K562 (cell line): ENCODE measurements around the gene PRKCE. TPM values are rescaled to one million over a fixed set of nuclear protein-coding genes. Genes with fewer than 3 reads are reported as not detected.
A peak's percentile ranks its signal among the peaks of the same experiment; 100 is the strongest.

Experiments used
- ATAC-seq: fragments of 200-7000 bp; cut with Tn5 transposase; 3 replicates; pipeline ENCODE4 v1.9.1; 2020; ENCODE audit warnings: moderate library complexity
- BruUV-seq: library from RNA; stranded (reverse); fragments of 400-500 nt; replicated peaks from 2 replicates; lab custom pipeline; 2021; lab: Mats Ljungman, UMichigan
- CTCF ChIA-PET: fragments of 300-600 bp; formaldehyde crosslinking; extraction: SDS; loops from one replicate; lab custom pipeline; 2021; ENCODE audit warnings: low intra/inter-chr PET ratio; lab: Yijun Ruan, JAX
- POLR2A ChIA-PET: fragments of 300-600, 350-650 bp; sonication (Branson Sonifier 250); formaldehyde crosslinking; extraction: SDS; loops from one replicate; lab custom pipeline; 2021; ENCODE audit warnings: antibody characterized with exemption, inconsistent platforms; lab: Yijun Ruan, JAX
- DNase-seq, 4 experiments: peaks; one replicate each; pipeline versions ENCODE4 v3.0.0 to v3.0.0-alpha.2; 2011 to 2018; ENCODE audit warnings: low spot score in 3 of 4, mixed read lengths in 3 of 4; ENCODE audit errors: extremely low read depth in 1 of 4
- FAIRE-seq: peaks from 2 replicates; lab custom pipeline; 2011; peaks lifted over from hg19 to GRCh38; lab: Jason Lieb, UNC
- H2AFZ ChIP-seq: 2 replicates; pipeline ENCODE4 v1.6.0; 2011; ENCODE audit warnings: low read depth, low read length, control low read depth, inconsistent platforms
- H3K27ac ChIP-seq: fragments of 200-600 bp; 3 replicates; pipeline ENCODE4 v1.8.0; 2011; ENCODE audit warnings: low read depth, mild to moderate bottlenecking, control low read depth, inconsistent platforms, low read length, moderate library complexity, mixed read lengths; ENCODE audit errors: extremely low read depth
- H3K27me3 ChIP-seq, 2 experiments: fragments of 300-600 bp in 1 of 2; 2 replicates in 1 of 2; 3 replicates in 1 of 2; pipeline versions ENCODE4 v1.6.0 to v1.8.0; 2011; ENCODE audit warnings: inconsistent platforms in 2 of 2, low read length in 2 of 2, mild to moderate bottlenecking in 1 of 2, mixed read lengths in 1 of 2, moderate library complexity in 1 of 2; ENCODE audit not compliant: control insufficient read depth in 2 of 2, insufficient read depth in 2 of 2
- H3K36me3 ChIP-seq: fragments of 300-600 bp; 3 replicates; pipeline ENCODE4 v1.8.0; 2011; ENCODE audit warnings: mild to moderate bottlenecking, low read length, inconsistent platforms; ENCODE audit not compliant: control insufficient read depth, insufficient read depth
- H3K4me1 ChIP-seq, 2 experiments: fragments of 200-600 bp in 1 of 2; replicated peaks in 1 of 2; 2 replicates in 1 of 2; 3 replicates in 1 of 2; pipeline versions ENCODE4 v1.5.1 to v1.8.0; 2011; ENCODE audit warnings: inconsistent platforms in 2 of 2, low read length in 2 of 2, mild to moderate bottlenecking in 1 of 2, mixed read lengths in 1 of 2, moderate library complexity in 1 of 2; ENCODE audit not compliant: control insufficient read depth in 2 of 2, insufficient read depth in 2 of 2
- H3K4me2 ChIP-seq: 2 replicates; pipeline ENCODE4 v1.6.1; 2011; ENCODE audit warnings: low read length, control low read depth, inconsistent platforms, mixed read lengths; ENCODE audit not compliant: insufficient read depth
- H3K4me3 ChIP-seq: fragments of 200-600 bp; sonication (generic), shearing (Covaris generic); 2 replicates; pipeline ENCODE4 v1.5.1; 2016; ENCODE audit warnings: control low read depth, inconsistent platforms
- H3K79me2 ChIP-seq: fragments of 200-600 bp; 3 replicates; pipeline ENCODE4 v1.8.0; 2011; ENCODE audit warnings: low read length, inconsistent platforms; ENCODE audit not compliant: control insufficient read depth, insufficient read depth
- H3K9ac ChIP-seq, 2 experiments: 2 replicates each; pipeline versions ENCODE4 v1.6.0 to v1.6.1; 2011; ENCODE audit warnings: low read depth in 2 of 2, low read length in 2 of 2, control low read depth in 1 of 2, inconsistent platforms in 1 of 2, mild to moderate bottlenecking in 1 of 2, mixed read lengths in 1 of 2; ENCODE audit not compliant: insufficient read depth in 1 of 2
- H3K9me1 ChIP-seq: one replicate; pipeline ENCODE4 v1.6.0; 2011; ENCODE audit warnings: inconsistent platforms, mild to moderate bottlenecking, low read length, moderate library complexity; ENCODE audit not compliant: control insufficient read depth, insufficient read depth
- H3K9me3 ChIP-seq: replicated peaks from 2 replicates; pipeline ENCODE4 v1.5.1; 2011; ENCODE audit warnings: low read depth, low read length, inconsistent platforms; ENCODE audit not compliant: control insufficient read depth, insufficient read depth
- H4K20me1 ChIP-seq: replicated peaks from 2 replicates; pipeline ENCODE4 v1.6.1; 2011; ENCODE audit warnings: low read length, inconsistent platforms, mixed read lengths; ENCODE audit not compliant: control insufficient read depth, insufficient read depth
- CBFA2T3 ChIP-seq: fragments of 450-650 bp; IDR thresholded peaks from 2 replicates; pipeline ENCODE4 v1.6.1; 2017
- CBX5 ChIP-seq: IDR thresholded peaks from 2 replicates; pipeline ENCODE4 v1.6.1; 2014; ENCODE audit warnings: low read depth, borderline replicate concordance
- CTBP1 ChIP-seq: fragments of 450-650 bp; IDR thresholded peaks from 2 replicates; pipeline ENCODE4 v1.6.1; 2016; ENCODE audit warnings: borderline replicate concordance
- FOXA1 ChIP-seq: fragments of 450-650 bp; IDR thresholded peaks from 2 replicates; pipeline ENCODE4 v1.6.1; 2016; ENCODE audit warnings: mild to moderate bottlenecking, borderline replicate concordance
- KAT2B ChIP-seq: IDR thresholded peaks from one replicate; pipeline ENCODE4 v1.6.1; 2012; ENCODE audit warnings: low read depth, mild to moderate bottlenecking, control low read depth, inconsistent platforms, low read length, moderate library complexity
- KAT8 ChIP-seq: fragments of 450-650 bp; IDR thresholded peaks from 2 replicates; pipeline ENCODE4 v1.6.1; 2016; ENCODE audit warnings: low read depth, mild to moderate bottlenecking
- MXI1 ChIP-seq: IDR thresholded peaks from 2 replicates; pipeline ENCODE4 v1.6.1; 2011; ENCODE audit warnings: low read depth, mild to moderate bottlenecking, improper control_type of control experiment, low read length
- NFRKB ChIP-seq: fragments of 450-650 bp; IDR thresholded peaks from 2 replicates; pipeline ENCODE4 v1.6.1; 2016; ENCODE audit warnings: low read depth
- NR2C1 ChIP-seq, 2 experiments: fragments of 450-650 bp; IDR thresholded peaks; 2 replicates each; pipeline ENCODE4 v1.6.1; 2017; ENCODE audit warnings: mild to moderate bottlenecking in 2 of 2, antibody characterized with exemption in 1 of 2, inconsistent platforms in 1 of 2, missing compliant biosample characterization in 1 of 2, missing genetic modification characterization in 1 of 2
- RAD51 ChIP-seq: fragments of 450-650 bp; IDR thresholded peaks from 2 replicates; pipeline ENCODE4 v1.7.1; 2016; ENCODE audit warnings: low read depth, mild to moderate bottlenecking, borderline replicate concordance
- SAP30 ChIP-seq: fragments of 200-600 bp; sonication (generic); IDR thresholded peaks from 2 replicates; pipeline ENCODE4 v1.6.1; 2012; ENCODE audit warnings: borderline replicate concordance, low read depth, mild to moderate bottlenecking, moderate library complexity, low read length, control low read depth, inconsistent platforms; ENCODE audit not compliant: insufficient read depth, poor library complexity, severe bottlenecking
- SMARCA5 ChIP-seq: fragments of 450-650 bp; IDR thresholded peaks from 2 replicates; pipeline ENCODE4 v1.6.1; 2016
- ZKSCAN8 ChIP-seq: fragments of 200-800 bp; sonication (Bioruptor generic); IDR thresholded peaks from 2 replicates; pipeline ENCODE4 v1.6.1; 2016; ENCODE audit warnings: missing genetic modification characterization, missing compliant biosample characterization
- ZNF175 ChIP-seq: fragments of 200-800 bp; sonication (Bioruptor generic); IDR thresholded peaks from 2 replicates; pipeline ENCODE4 v1.6.1; 2016; ENCODE audit warnings: low read depth, mild to moderate bottlenecking, missing genetic modification characterization, missing compliant biosample characterization
- ZNF695 ChIP-seq: fragments of 450-650 bp; formaldehyde crosslinking; IDR thresholded peaks from 2 replicates; pipeline ENCODE4 v1.4.0; 2020; ENCODE audit warnings: mild to moderate bottlenecking, moderate library complexity
- WGBS: fragments of 100-300 bp; shearing (Covaris generic); methylation state at CpG from one replicate; pipeline ENCODE4 v1.1.6; 2016; ENCODE audit warnings: low coverage, mixed read lengths; ENCODE audit not compliant: insufficient coverage; ENCODE audit errors: missing lambda C conversion rate; 5-methylcytosine and 5-hydroxymethylcytosine counted together
- in situ Hi-C: fragments of 300-500 bp; cut with MboI; formaldehyde crosslinking; loops from 4 replicates; pipeline ENCODE4 v1.15.0; 2018; ENCODE audit warnings: inconsistent platforms, mixed read lengths
- intact Hi-C: fragments of 100-400 bp; cut with micrococcal nuclease; formaldehyde crosslinking; loops from 2 replicates; pipeline ENCODE4 v1.14.2; 2022
- polyA plus RNA-seq, 8 experiments: library from polyadenylated mRNA; depleted of rRNA in 4 of 8; stranded (reverse) in 5 of 8; unstranded in 3 of 8; fragments of >200 nt; fragmentation: Nextera tagmentation in 2 of 8; fragmentation: Illumina TruSeq in 1 of 8; extraction: Ambion mirVana in 2 of 8; extraction: Trizol in 1 of 8; gene quantifications; 2 replicates each; pipeline versions ENCODE4 v1.2.1 to v1.2.3, GENCODE V29; 2011 to 2014; ENCODE audit warnings: inconsistent platforms in 1 of 8, missing spikeins in 1 of 8
- total RNA-seq, 7 experiments: library from RNA; depleted of rRNA in 6 of 7; stranded (reverse); fragments of >200 nt in 6 of 7; fragmentation: Illumina TruSeq in 2 of 7; extraction: Trizol in 2 of 7; gene quantifications; 2 replicates each; pipeline versions ENCODE4 v1.2.1 to v1.2.3, GENCODE V29; 2011 to 2021; ENCODE audit warnings: low replicate concordance in 1 of 7
- TF ChIP-seq, protein P1 (sequence below): fragments of 450-650 bp; IDR thresholded peaks from 2 replicates; pipeline ENCODE4 v1.6.1; 2017; ENCODE audit warnings: antibody characterized with exemption
- TF ChIP-seq, protein P2 (sequence below): fragments of 250-450 bp; sonication (Bioruptor Pico); IDR thresholded peaks from 2 replicates; pipeline ENCODE4 v1.6.1; 2021; ENCODE audit warnings: mild to moderate bottlenecking
- TF ChIP-seq, protein P3 (sequence below): sonication (generic); formaldehyde crosslinking; IDR thresholded peaks from 2 replicates; pipeline ENCODE4 v1.9.0; 2022; ENCODE audit warnings: mild to moderate bottlenecking, missing genetic modification reagents
- TF ChIP-seq, protein P4 (sequence below): fragments of 450-650 bp; formaldehyde crosslinking; conservative IDR thresholded peaks from 2 replicates; pipeline ENCODE4 v1.4.0; 2022; ENCODE audit warnings: mild to moderate bottlenecking, missing genetic modification characterization

The PRKCE gene
- total and polyA plus RNA-seq, 9 of the 15 experiments (the other 6 are each of a cell fraction or from before 2014, with no cell fraction given), result 0.06 to 1.0 (median 0.22) TPM; not detected in 1

DNA sequence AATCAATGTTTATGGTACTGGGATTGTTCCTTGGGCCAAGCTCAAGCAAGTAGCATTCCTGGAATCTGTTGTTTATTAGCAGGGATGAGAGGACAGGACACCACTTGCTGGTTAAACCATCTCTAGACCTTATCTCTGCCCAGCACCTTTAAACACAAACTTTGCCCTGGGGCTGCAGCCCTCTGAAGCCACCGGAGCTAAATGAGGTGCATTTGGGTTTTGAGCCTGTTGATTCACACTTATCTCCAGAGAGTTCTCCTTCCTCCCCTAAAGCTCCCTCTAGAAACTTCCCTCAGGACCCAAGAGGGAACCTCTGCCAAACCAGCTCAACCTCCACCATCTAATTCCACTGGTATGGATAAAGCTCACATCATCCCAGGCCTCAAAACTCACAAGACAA, 551.0 kb downstream of the PRKCE start (continued):
- TF ChIP-seq, protein P1, sequence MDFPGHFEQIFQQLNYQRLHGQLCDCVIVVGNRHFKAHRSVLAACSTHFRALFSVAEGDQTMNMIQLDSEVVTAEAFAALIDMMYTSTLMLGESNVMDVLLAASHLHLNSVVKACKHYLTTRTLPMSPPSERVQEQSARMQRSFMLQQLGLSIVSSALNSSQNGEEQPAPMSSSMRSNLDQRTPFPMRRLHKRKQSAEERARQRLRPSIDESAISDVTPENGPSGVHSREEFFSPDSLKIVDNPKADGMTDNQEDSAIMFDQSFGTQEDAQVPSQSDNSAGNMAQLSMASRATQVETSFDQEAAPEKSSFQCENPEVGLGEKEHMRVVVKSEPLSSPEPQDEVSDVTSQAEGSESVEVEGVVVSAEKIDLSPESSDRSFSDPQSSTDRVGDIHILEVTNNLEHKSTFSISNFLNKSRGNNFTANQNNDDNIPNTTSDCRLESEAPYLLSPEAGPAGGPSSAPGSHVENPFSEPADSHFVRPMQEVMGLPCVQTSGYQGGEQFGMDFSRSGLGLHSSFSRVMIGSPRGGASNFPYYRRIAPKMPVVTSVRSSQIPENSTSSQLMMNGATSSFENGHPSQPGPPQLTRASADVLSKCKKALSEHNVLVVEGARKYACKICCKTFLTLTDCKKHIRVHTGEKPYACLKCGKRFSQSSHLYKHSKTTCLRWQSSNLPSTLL, result peak; percentile 58; the same call in 1 of the 2 replicates
- TF ChIP-seq RAD51 (no peak), CBFA2T3 (peak; percentile 61), KAT2B (no peak), SAP30 (no peak), ZNF175 (no peak), ZKSCAN8 (CRISPR knock-in tag) (peak; percentile 56; the same call in 1 of the 2 replicates)
- TF ChIP-seq, protein P2, sequence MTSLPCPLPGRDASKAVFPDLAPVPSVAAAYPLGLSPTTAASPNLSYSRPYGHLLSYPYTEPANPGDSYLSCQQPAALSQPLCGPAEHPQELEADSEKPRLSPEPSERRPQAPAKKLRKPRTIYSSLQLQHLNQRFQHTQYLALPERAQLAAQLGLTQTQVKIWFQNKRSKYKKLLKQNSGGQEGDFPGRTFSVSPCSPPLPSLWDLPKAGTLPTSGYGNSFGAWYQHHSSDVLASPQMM, result no peak

DNA sequence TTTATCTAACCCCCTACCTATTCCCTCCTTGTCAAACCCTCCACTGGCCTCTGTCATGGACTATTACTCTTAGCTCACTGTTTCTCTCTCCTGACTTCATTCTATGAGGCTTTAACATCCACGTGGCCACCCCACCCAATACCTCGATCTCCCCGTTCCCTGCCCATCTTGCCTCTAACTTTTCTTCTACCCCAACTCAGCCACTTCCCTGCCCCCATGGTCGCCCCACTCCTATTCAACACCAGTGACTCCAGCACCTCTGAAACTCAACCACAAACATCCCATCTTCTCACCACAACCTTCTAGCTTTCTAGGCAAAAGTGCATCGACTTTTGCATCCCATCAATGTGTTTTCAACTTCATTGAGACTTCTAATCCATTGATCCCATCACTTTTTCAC, 551.5 kb downstream of the PRKCE start:
- no peaks in the 10 kb centered on the region for H3K9me1 ChIP-seq
- H3K79me2 ChIP-seq, result no peaks in the 10 kb centered on the region
- WGBS, result 21% methylated on average over 5 of the region's 5 CpGs
- intact Hi-C loops, result no loop called here
- no peak overlapping the region for H3K27ac ChIP-seq
- POLR2A ChIA-PET, result interaction anchor here (0.7 to 1.1 kb wide), 4 partner anchors 9 to 217 kb away, joined by 3 to 4 read pairs (median 4); no protein-coding TSS in a partner anchor
- no peak; the same call in 2 of the 3 replicates for ATAC-seq
- no TSS peak for BruUV-seq
- no peak for DNase-seq
- no peak for FAIRE-seq
- no peak overlapping the region for H3K4me2 ChIP-seq
- CTCF ChIA-PET, result no interaction called here
- H3K9ac ChIP-seq, result no peak overlapping the region
- H3K4me1 ChIP-seq, result peaks cover 0 to 15% of the 10 kb centered on the region in 2 experiments; a peak in 4 of 5 replicates
- no peak overlapping the region for H3K4me3 ChIP-seq
- H3K27me3 ChIP-seq, result no peaks in the 10 kb centered on the region
- no peaks in the 10 kb centered on the region for H4K20me1 ChIP-seq
- in situ Hi-C loops, result no loop called here
- no peaks in the 10 kb centered on the region for H3K9me3 ChIP-seq
- H2AFZ ChIP-seq, result peak overlapping the region; percentile 70; the same call in 1 of the 2 replicates
- H3K36me3 ChIP-seq, result no peaks in the 10 kb centered on the region
- TF ChIP-seq MXI1 (no peak), KAT8 (no peak), FOXA1 (no peak), CTBP1 (no peak), NFRKB (no peak), ZNF695 (no peak), NR2C1 (IDR thresholded peaks at IDR 0.05) (no peak), NR2C1 (tag; IDR thresholded peaks at IDR 0.05) (no peak), SMARCA5 (no peak), CBX5 (no peak)
- TF ChIP-seq, protein P3, sequence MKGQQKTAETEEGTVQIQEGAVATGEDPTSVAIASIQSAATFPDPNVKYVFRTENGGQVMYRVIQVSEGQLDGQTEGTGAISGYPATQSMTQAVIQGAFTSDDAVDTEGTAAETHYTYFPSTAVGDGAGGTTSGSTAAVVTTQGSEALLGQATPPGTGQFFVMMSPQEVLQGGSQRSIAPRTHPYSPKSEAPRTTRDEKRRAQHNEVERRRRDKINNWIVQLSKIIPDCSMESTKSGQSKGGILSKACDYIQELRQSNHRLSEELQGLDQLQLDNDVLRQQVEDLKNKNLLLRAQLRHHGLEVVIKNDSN (CRISPR knock-in tag), result no peak
- TF ChIP-seq, protein P4, sequence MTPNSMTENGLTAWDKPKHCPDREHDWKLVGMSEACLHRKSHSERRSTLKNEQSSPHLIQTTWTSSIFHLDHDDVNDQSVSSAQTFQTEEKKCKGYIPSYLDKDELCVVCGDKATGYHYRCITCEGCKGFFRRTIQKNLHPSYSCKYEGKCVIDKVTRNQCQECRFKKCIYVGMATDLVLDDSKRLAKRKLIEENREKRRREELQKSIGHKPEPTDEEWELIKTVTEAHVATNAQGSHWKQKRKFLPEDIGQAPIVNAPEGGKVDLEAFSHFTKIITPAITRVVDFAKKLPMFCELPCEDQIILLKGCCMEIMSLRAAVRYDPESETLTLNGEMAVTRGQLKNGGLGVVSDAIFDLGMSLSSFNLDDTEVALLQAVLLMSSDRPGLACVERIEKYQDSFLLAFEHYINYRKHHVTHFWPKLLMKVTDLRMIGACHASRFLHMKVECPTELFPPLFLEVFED (CRISPR knock-in tag), result 0 out of 2 replicates have a peak, but pooled peaks have one; percentile 27
